IPS-NIHi7 (cell line): ENCODE data around the gene COMMD2.

ENCODE experiments used
- DNase-seq: peaks from one replicate; pipeline ENCODE4 v3.0.0; 2012; ENCODE audit warnings: mixed read lengths; ENCODE audit errors: extremely low spot score

The COMMD2 gene

DNA sequence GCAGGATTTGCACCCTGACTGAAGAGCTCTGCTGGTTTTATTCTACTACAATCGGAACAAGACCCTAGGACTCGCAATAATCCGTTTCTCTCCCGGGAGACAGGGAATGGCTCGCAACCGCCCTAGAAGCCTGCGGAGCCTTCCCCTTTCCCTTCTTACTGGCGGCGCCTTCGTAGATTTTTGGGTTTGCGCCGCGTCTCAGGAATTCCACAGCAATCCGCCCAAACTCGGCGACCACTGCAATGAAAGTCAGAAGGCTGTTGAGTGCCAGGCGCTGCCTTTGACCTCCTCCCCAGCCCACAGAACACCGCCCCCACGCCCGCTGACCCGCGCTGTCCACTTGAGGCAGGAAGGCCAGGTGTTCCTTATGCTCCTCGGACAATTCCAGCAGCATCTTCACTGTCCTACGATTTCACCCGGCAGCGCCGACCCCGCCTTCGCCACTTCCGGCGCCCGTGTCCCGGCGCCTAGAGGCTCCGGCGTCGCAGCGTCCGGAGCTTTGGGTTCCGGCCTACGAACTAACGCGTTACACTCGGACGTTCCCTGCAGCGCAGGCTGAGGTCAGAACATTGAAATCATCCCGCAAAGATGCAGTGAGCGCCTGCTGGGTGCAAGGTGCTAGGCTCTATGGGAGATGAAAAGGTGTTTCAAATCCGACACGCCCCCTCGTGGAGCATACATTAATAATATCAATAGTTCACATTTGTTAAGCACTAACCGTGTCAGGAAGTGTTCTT lies at the start of gene COMMD2:
Gene COMMD2, minus strand, starts transcription at position 439 of the 737 bp plus-strand sequence. Its CDS starts 45 bp downstream, at position 394.
- peak; percentile 91 for DNase-seq

DNA sequence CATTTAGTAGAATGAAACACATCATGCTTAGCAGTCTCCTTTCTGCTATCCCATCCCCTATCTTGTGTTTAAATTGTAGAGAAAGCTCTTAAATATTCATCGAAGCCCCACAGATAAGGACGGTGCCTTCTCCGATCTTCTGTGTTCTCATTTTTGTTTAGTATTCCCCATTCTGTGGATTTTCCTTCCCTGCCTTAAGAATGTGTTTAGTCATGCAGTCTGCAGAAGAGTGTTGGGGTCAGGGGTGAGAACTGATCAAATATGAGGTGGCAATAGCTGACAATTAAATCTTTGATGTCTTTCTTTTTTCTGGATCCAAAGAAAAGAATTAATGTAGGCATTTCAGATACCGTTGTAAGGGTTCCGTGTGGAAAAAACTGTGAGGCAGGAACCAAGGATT lies 49.4 kb upstream of the COMMD2 start:
- DNase-seq = no peak

DNA sequence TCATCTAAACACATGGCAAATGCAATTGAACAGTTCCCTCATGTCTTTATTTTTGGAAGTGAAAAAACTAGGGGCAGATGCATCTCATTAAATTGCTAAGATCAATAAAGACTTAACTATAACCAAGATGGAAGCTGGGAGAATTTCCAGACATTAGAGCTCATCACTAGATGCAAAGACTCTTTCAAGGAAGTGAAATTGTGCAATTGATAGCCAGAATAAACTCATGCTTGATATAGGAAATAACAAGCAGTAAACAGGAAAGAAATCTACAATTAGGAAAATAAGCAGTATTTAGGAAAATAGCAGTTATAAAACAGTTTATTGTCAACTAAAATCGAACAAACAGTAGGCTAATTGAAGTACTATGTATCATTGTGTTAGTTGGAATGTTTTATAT lies 48.9 kb upstream of the COMMD2 start:
- no peak for DNase-seq

DNA sequence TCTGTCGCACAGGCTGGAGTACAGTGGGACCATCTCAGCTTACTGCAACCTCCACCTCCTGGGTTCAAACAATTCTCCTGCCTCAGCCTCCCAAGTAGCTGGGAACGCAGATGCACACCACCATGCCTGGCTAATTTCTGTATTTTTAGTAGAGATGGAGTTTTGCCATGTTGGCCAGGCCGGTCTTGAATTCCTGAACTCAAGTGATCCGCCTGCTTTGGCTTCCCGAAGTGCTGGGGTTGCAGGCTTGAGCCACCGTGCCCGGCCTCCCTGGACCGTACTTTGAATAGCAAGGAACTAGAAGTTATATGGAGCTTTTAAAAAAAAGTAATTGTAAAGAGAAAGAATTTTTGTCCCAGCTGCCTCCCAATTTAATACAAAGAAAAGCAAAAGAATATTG lies 48.4 kb upstream of the COMMD2 start:
- no peak for DNase-seq

DNA sequence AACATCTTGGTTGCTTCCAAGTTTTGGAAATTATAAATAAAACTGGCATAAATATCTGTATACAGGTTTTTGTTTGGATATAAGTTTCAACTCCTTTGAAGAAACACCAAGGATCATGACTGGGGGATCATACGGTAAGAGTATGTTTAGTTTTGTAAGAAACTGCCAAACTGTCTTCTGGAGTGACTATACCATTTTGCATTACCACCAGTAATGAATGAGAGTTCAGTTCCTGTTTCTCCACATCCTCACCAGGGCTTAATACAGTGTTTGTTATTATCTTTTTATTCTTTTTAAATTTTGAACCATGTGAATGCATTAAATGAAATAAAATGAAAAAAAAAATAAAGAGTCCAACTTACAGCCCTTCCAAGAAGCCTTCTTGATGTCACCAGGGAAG lies 43.7 kb upstream of the COMMD2 start:
- no peak for DNase-seq

DNA sequence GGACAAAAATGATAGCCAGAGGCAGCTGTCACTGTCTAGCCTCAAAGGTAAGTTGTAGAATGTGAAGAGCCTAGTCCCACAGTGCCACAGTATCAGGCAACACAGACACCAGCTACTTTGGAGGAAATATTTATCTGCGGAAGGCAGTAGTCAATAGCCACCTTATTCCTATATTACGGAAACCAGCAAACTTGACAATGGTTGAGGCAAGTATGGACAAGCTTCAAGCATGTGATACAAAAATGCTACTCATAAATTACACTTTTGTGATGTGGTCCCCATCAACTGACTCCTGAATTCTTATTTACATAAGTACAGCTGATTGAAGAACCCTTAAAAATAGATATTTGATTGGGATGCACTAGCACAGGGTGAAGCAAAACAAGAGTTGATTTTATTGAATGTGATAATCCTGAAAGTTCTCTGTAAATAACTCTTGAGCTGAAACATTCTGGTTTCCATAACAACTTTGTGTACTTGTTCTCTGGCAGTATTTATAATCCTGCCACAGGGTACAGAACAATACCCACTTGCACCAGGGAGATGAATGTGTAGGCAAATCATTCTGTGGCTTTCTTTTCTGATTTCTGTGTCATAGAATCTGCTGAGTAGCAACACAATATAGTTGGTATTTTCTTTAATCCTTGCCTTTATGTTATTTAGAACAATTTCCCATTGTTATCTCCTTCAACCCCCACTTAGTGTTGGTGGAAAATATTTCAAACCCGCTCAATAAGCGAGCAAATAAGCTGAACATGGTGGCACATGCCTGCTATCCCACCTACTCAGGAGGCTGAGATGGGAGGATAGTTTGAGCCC lies 40.4 kb upstream of the COMMD2 start, which contains the start of gene ANKUB1:
Gene ANKUB1, minus strand, starts transcription at position 103 of the 819 bp plus-strand sequence. CDS start 188 bp downstream, outside the sequence.
- DNase-seq = no peak

DNA sequence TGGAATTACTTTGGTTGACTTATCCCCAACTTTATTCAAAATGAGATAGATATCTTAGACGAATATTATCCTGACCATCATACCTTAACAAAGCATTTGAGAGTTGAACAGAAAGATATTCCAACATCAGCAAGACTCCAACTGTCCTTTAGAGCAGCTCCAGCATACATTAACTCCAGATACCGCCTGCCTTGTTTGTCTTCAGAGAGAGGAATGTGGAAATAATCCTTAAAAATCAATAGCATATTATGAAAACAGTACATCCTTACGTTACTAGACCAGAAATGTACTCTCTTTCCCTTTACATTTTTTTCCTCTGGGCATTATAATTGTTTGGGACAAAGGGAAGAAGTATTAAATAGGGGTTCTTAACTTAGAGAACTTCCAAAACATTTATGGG lies 38.4 kb upstream of the COMMD2 start:
- DNase-seq = no peak

DNA sequence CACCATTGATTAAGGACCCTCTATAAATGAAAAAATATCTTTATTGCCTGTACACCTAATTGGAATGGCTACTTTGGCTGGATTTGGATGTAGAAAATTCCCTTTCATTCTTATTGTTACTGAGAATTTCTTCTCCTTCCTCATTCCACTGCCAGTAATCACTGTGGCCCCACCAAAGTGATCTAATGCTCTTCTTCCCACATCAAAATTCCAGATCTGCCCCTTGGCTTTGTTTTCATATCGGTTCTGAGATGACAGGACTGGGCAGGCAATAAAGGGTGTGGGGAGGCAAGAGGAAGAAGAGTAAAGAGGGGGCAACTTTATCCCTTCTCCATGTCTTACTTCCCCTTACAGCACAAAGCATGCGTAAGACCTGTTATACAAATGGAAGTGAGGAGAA lies 38.0 kb upstream of the COMMD2 start:
- no peak for DNase-seq

DNA sequence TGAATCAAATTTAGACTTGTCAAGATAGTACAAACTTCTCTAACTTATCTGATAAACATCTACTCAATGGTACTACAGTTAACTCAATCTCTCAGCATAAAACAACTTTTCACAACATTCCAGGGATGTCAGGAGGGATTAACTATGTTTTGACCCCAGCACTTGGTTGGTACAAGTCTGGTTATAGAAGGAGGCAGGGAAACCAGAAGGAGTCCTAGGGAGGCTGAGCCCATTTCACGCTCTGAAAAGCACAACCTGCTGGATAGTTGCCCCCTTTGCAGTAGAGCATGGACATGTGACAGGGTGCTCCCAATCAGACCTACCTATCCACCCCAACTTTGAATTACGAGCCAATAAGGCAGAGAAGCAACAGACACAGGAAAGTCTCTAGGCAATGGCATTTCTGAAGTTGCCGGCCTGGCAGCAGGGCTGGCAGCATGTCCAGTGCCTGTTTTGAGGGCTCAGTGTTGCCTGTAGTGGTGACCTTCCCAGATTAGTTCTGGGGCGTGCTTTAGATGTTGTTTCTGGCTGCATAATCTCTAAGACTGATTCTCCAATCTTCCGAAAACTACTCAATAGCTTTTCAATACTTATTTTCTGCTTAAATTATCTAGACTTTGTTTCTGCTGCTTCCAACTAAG lies 31.9 kb upstream of the COMMD2 start:
- DNase-seq = peak; percentile 16

DNA sequence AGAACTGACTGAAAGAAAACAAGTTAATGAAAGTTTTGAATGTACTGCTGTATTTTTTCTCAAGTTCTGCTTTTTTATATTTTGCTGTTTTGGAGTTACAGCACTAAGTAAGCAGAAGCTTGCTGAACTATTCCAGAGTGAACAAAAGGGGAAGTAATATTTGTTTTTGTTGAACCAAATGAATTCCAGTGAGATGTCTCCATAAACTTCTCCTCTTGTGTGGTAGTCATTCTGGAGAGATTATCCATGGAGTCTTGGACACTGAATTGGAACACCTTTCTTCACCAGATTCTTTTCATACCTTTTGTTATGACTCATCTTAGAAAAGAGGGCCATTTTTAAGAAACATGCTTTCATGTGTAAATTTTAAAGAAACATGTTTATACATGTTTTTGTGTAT lies 31.3 kb upstream of the COMMD2 start:
- no peak for DNase-seq

DNA sequence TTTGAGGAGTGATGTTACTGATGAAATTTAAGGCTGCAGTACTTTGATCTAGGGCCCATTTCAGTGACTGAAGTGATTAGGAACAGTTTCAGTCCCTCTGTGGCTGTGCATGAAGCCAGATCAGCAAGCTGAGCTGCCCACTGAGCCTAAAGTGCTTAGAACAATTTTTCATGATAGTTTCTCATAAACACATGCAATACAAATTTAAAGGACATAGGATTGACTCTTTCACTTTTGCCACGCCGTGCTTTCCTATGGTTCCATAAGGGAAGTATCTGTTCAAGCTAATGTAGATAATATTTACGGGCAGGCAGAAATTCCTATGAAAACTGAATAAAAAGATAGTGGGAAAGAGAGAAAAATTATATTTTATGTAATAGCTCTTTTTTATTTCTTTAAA lies 29.5 kb upstream of the COMMD2 start:
- no peak for DNase-seq

DNA sequence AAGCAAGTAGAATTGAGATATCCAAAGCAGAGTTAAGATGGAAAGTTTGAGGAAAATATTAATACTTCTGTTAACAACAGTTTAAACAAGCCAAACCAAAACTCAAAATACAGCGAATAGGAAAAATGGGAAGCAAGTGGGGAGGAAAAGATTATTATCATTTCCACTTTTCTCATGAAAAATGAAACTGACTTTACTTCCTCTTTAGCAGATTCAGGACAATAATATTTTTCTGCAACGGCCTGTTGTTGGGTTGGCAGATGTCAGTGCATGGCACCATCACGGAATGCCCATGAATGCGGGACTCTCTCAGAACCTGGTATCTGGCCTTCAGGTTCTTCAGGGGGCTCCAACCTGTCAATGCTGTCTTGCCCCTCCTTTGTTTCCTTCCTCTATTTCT lies 28.9 kb upstream of the COMMD2 start:
- DNase-seq = no peak

DNA sequence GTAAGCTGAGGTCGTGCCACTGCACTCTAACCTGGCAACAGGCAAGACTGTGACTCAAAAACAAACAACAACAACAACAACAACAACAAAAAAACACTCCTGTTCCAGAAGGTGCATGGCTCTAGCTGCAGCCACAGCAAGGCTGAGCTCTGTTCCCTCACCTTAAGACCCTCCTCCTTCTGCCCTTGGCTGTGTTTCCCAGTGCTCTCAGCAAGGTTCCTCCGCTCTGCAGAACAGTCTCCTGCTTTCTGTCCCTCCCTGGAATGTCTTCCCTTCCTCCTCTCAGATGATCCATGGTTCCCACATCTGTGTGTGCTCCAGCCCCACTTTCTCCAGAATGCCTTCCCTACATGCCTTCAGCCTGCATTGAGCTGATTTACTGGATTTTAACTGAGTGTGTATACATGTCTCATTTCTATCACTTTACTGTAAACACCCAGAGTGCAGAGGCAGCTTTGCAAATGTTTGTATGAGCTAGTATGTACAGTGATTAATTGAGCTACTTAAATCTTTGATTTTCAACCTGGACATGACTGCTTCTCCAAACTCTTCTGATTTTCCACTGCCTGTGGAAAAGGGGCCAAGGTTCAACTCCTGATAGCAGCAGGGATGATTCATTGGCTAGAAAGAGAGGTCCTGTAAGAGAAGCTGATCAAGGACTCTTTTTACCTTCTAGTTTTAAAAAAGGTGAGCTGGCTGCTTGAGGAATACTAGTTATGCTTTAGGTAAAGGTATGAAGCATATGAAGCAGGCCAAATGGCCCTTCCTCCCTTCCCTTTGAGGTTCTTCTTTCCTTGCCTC lies 25.3 kb upstream of the COMMD2 start:
- DNase-seq = no peak

DNA sequence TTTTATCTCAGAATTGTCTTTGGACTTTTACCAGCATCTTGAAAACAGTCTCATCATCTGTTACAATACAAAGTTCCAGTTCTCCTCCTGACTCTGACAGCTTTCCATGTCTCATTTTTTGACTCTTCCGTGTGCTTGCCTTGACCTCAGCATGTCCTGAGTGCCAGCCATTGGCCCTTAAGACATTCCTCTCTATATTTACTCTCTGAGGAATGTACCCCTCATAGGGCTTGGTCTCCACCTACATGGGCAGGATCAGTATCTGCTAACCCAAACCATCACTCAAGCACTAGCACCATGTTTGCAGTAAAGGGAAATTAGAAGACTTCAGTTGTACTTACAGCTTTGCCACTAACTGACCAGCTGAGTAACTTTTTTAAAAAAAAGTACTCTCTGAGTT lies 23.9 kb upstream of the COMMD2 start:
- DNase-seq = no peak

DNA sequence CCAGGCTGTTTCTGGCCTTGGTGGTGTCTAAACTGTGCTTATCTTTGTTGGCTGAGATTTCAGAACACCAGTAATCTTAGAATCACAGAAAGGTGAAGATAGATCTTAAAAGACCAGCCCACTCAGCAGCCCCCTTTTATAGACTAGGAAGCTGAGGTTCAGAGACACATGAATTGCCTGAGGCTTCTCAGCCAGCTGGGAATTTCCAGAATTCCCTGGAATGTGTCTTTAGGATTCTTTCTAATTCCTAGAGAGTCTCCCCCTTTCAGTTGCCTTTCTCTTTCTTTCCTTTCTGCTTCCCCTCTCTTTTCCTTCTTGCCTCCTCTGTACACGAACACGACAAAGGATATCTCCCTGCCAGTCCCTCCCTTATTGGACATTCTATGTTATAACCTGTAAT lies 20.6 kb upstream of the COMMD2 start:
- no peak for DNase-seq

DNA sequence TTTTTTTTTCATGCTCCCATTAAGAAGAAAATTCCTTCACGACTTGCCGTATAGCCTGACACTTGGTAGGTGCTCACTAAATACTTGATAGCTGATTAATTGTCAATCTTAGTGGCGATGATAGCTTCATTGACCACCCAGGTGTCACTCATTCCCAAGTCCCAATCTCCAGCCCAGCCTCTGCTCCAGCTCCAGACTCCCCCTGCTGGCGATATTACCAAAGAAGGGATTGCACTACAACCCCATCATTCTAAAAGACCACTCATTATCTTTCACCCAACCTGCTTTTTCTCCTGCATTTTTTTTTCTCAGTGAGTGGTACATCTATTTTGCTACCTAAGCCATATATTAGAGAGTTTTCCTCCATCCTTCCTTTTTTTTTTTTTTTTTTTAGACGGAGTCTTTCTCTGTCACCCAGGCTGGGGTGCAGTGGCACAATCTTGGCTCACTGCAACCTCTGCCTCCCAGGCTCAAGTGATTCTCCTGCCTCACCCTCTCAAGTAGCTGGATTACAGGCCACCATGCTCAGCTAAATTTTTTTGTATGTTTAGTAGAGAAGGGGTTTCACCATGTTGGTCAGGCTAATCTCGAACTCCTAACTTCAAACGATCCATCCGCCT lies 19.5 kb upstream of the COMMD2 start:
- DNase-seq = peak; percentile 77

DNA sequence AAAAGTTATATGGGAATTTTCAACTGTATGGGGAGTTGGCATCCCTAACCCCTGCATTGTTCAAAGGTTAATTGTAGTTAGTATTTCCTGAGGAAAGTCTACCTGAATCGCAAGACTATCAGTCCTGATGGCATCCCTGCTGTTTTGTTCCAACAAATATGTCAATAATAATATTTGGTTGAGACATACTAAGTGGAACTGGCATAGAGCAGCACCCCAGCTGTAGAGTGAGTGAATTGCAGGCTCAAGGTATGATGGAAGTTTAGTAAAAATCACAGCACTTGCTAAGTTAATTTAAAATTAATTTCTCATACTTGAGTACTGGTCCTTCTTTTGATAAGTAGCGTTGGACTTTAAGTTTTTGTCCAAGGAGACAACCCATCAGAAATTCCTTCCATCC lies 18.0 kb upstream of the COMMD2 start:
- no peak for DNase-seq

DNA sequence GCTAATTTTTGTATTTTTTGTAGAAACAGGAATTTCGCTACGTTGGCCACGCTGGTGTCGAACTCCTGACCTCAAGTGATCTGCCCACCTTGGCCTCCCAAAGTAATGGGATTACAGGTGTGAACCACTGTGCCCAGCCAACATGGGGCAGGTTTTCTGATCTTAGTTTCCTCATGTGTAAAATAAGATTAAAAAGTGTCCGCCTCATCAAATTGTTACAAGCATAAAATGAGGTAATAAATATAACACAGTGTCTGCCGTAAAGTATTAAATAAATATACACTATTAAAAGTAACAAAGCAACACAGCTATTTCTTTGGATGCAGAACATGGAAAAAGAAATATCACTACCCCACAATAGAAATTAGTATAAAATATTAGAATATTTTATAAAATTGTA lies 16.4 kb upstream of the COMMD2 start:
- no peak for DNase-seq

DNA sequence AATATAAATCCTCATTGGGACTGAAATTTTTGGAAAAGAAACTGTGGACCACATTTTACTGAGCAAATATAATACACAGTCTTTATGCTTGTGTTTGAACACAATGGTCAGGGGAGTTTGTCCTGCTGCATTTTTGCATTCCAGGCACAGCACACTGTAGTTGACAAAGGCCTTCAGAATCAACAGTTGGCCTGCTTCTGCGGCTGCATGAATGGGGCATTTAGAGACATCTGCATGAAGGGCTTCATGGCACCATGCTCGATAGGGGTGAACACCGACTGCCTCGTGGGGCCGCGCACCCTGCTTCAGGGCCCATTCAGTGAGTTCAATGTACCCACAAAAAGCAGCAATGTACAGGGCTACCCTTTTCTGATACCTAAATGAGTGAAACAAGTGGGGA lies 15.4 kb upstream of the COMMD2 start:
- no peak for DNase-seq

DNA sequence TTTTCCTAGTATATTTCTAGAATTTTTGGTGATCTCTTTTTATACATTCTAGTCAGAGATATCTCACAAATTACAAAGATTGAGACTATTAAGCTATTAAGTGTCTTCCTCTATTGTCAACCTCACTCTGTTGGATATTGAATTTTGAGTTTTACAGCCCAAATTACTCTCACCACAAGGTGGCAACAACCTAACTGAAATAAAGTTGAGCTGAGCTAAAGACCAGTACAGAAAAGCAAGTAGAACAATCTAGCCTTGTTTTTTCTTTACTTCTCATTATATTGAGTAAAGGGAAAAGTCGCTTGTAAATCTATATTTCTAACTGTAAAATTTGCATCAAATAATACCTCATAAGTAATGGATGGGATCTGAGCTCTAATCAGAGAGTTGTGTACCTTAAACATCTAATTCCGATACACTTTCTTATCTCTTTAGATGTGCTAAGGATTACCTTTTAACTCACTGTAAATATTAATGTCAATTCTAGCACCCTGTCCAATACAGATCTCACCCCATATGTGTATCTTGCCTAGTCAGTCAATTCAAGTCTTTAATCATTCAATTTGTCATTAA lies 13.6 kb upstream of the COMMD2 start:
- peak; percentile 22 for DNase-seq

DNA sequence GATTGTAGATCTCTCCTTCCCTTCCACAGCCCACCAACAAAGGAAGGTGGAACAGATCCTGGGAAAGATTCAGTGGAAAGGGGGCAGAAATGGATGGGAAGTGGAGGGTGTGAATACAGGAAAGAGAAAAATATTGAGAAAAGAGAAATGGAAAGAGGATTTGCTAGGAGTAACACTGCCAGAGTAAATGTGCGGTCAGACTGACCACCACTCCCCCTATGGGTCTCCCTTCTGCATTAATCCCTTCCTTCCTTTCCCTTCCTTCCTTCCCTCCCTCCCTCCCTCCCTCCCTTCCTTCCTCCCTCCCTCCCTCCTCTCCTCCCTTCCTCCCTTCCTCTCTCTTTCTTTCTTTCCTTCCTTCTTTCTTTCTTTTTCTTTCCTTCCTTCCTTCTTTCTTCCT lies 12.0 kb upstream of the COMMD2 start:
- no peak for DNase-seq
